VCaP (cell line): Measurements from ENCODE around the gene OMG.
"Not testable (repeated sequence)": the region's sequence is repeated elsewhere in the genome, so short reads cannot be mapped to it uniquely, and the experiment has no call there.

Source experiments
- H3K27ac ChIP-seq: fragments of 450-650 bp; 2 replicates; pipeline ENCODE4 v1.5.1; 2017
- TF ChIP-seq, protein P1 (sequence below): fragments of 450-650 bp; conservative IDR thresholded peaks from 2 replicates; pipeline ENCODE4 v1.5.1; 2017; ENCODE audit warnings: mild to moderate bottlenecking, moderate library complexity

OMG gene

GRCh38 chr17:31274252-31274651 is 22.8 kb downstream of the OMG start:
- H3K27ac ChIP-seq = no peak overlapping the region
- TF ChIP-seq, protein P1, sequence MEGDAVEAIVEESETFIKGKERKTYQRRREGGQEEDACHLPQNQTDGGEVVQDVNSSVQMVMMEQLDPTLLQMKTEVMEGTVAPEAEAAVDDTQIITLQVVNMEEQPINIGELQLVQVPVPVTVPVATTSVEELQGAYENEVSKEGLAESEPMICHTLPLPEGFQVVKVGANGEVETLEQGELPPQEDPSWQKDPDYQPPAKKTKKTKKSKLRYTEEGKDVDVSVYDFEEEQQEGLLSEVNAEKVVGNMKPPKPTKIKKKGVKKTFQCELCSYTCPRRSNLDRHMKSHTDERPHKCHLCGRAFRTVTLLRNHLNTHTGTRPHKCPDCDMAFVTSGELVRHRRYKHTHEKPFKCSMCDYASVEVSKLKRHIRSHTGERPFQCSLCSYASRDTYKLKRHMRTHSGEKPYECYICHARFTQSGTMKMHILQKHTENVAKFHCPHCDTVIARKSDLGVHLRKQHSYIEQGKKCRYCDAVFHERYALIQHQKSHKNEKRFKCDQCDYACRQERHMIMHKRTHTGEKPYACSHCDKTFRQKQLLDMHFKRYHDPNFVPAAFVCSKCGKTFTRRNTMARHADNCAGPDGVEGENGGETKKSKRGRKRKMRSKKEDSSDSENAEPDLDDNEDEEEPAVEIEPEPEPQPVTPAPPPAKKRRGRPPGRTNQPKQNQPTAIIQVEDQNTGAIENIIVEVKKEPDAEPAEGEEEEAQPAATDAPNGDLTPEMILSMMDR = no peak

DNA sequence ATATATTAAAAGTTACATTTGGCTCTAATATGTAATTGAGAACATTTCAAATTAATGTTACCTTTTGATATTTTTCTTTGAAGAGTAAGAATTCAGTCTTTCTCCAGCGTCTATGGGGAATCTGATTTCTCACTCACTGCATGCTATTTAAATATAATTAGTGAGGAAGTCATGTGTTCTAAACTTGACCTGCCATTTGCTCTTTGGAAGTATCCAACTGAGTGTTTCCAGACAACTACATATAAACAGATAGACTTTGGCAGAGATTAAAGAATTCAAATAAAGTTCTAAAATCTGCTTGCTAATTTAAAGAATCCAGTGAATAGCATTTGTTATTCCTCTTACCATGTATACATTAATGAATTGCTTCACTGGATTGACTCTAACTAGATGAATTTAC is 23.5 kb downstream of the OMG start:
- TF ChIP-seq, protein P1 = no peak

GRCh38 chr17:31272803-31273202 is 24.2 kb downstream of the OMG start:
- TF ChIP-seq, protein P1 = no peak
- no peak overlapping the region for H3K27ac ChIP-seq

More for the DNA sequence above, 23.5 kb downstream of the OMG start:
- H3K27ac ChIP-seq = no peak overlapping the region

DNA sequence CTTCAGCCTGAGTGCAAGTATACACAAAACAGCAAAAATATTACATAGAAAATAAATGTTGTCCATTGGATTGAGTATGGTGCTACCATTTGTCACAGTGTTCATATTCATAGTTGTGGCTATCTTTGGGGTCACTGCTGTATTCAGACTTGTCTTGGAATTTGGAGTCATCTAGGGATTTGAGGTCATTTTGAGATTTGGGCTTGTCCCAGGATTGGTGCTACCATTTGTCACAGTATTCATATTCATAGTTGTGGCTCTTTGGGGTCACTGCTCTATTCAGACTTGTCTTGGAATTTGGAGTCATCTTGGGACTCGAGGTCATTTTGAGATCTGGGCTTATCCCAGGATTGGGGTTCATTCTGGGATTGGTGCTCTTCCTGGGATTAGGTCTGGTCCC is 24.8 kb downstream of the OMG start:
- TF ChIP-seq, protein P1 = no peak

DNA sequence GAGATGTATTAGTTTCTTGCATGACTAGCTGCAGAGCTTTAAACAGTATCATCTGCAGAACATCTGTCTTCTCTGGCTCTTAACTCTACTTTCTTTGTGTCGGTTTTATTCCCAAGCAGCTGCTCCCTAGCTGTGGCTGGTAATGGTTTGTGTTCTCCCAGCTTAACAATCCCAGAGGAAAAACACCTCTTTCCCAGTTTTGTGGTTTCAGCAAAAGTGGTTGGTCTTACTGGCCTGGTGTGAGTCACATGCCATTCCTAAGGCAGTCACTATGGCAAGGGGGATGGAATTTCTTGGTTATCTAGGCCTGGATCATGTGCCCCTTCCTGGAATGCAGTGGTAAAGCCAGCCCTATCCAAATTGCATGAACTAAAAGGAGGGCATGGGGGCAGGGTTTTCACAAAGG is 27.5 kb downstream of the OMG start:
- TF ChIP-seq, protein P1 = no peak
- H3K27ac ChIP-seq = no peak overlapping the region

More for the DNA sequence above, 24.8 kb downstream of the OMG start:
- no peak overlapping the region for H3K27ac ChIP-seq

DNA sequence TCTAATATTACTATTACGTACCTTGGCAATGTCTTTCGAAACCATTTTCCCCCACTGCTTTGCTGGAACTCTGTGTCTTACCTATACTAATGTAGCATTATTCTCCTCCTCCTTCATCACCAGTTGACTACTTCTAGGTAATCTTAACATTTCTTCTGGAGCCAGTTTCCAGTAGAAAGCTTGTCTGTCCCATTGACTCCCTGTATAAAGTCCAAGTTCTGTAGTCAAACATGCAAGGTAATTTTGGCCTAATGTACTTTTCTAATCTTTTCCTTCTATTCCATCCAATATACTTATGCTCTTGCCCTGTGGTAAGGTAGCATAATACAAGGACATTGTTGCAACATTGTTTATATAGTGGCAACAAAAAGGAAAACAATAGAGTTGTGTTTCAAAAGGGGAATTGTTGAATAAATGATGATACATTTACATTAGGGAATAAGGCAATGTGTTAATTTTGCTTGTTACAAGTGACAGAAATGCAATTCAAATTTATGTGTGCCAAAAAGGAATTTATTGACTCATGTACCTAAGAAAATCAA is 27.9 kb downstream of the OMG start:
- H3K27ac ChIP-seq = no peak overlapping the region

GRCh38 chr17:31266042-31266441 is 31.0 kb downstream of the OMG start:
- H3K27ac ChIP-seq = no peak overlapping the region
- TF ChIP-seq, protein P1 = peak; percentile 62

More for the DNA sequence above, 27.9 kb downstream of the OMG start:
- TF ChIP-seq, protein P1 = no peak

GRCh38 chr17:31262923-31263322 is 34.1 kb downstream of the OMG start:
- H3K27ac ChIP-seq = not testable (repeated sequence)
